OCI-LY7 (cell line): Measurements from ENCODE around the gene MUC5B.

Experiments
- CTCF ChIP-seq: fragments of 200-600 bp; sonication (generic); conservative IDR thresholded peaks from 2 replicates; pipeline ENCODE4 v1.5.1; 2014; ENCODE audit warnings: mild to moderate bottlenecking, antibody characterized with exemption, low read length, moderate library complexity, mixed read lengths
- EZH2phosphoT487 ChIP-seq: fragments of 200-600 bp; sonication (generic); IDR thresholded peaks from 2 replicates; pipeline ENCODE4 v1.6.1; 2018; ENCODE audit warnings: low read depth, borderline replicate concordance, mild to moderate bottlenecking, mixed run types, antibody characterized with exemption, low read length, moderate library complexity, mixed read lengths

GRCh38 chr11:1219834-1220815, 2.7 kb upstream of the MUC5B start:
- TF ChIP-seq CTCF (no peak), EZH2phosphoT487 (no peak)
